GM23248 (cell line): Measurements from ENCODE around the gene U2AF1L4.

Experiments used
- EZH2 ChIP-seq: fragments of 200-600 bp; sonication (generic); IDR thresholded peaks from 2 replicates; pipeline ENCODE4 v1.6.1; 2018; ENCODE audit warnings: antibody characterized with exemption, mild to moderate bottlenecking; ENCODE audit not compliant: insufficient read depth, poor library complexity, severe bottlenecking
- EZH2phosphoT487 ChIP-seq: fragments of 200-600 bp; sonication (generic); IDR thresholded peaks from 2 replicates; pipeline ENCODE4 v1.6.1; 2018; ENCODE audit warnings: antibody characterized with exemption, moderate library complexity, mild to moderate bottlenecking, low read depth; ENCODE audit not compliant: insufficient read depth

GRCh38 chr19:35753634-35754369 lies 8.6 kb upstream of the U2AF1L4 start:
- TF ChIP-seq EZH2 (no peak), EZH2phosphoT487 (no peak)
